Limb (tissue), 2 donors: Measurements from ENCODE around the gene RAI2.
A peak's percentile ranks its signal among the peaks of the same experiment; 100 is the strongest.

Experiments
- DNase-seq, 2 donors: peaks; one replicate each; pipeline ENCODE4 v3.0.0-alpha.2; 2016; ENCODE audit errors: extremely low spot score in 2 of 2

Gene RAI2

GRCh38 chrX:17860811-17861488 lies at the start of gene RAI2:
RAI2 (minus strand) TSS chrX:17861298; CDS start chrX:17802010, 59,288 bp downstream.
- peak in 1 of 2 donors; percentile 68 for DNase-seq

- DNase-seq = no peak
Measured at GRCh38 chrX:17888421-17888820, 27.3 kb upstream of the RAI2 start.

GRCh38 chrX:17882680-17883079 lies 21.6 kb upstream of the RAI2 start:
- no peak for DNase-seq

GRCh38 chrX:17878028-17878670 lies 17.1 kb upstream of the RAI2 start:
- DNase-seq = no peak

- no peak for DNase-seq
Measured at GRCh38 chrX:17876135-17876534, 15.0 kb upstream of the RAI2 start.

- no peak for DNase-seq
Measured at GRCh38 chrX:17869580-17869979, 8.5 kb upstream of the RAI2 start.

GRCh38 chrX:17861489-17862011 lies 452 bp upstream of the RAI2 start:
- no peak for DNase-seq

- peak in 1 of 2 donors; percentile 41 for DNase-seq
Measured at GRCh38 chrX:17860179-17860780, 818 bp downstream of the RAI2 start.

- peak in 1 of 2 donors; percentile 30 for DNase-seq
Measured at GRCh38 chrX:17859609-17860178, 1.4 kb downstream of the RAI2 start.

- DNase-seq = no peak
Measured at GRCh38 chrX:17854531-17854930, 6.6 kb downstream of the RAI2 start.

GRCh38 chrX:17854069-17854468 lies 7.0 kb downstream of the RAI2 start:
- no peak for DNase-seq

GRCh38 chrX:17851874-17852273 lies 9.2 kb downstream of the RAI2 start:
- DNase-seq = no peak

GRCh38 chrX:17848545-17849265 lies 12.4 kb downstream of the RAI2 start:
- no peak for DNase-seq

- DNase-seq = no peak
Measured at GRCh38 chrX:17846045-17846444, 15.1 kb downstream of the RAI2 start.

- DNase-seq = no peak
Measured at GRCh38 chrX:17844236-17844635, 16.9 kb downstream of the RAI2 start.

- no peak for DNase-seq
Measured at GRCh38 chrX:17842769-17843525, 18.2 kb downstream of the RAI2 start.

- DNase-seq = no peak
Measured at GRCh38 chrX:17839269-17839668, 21.8 kb downstream of the RAI2 start.

GRCh38 chrX:17836830-17837229 lies 24.3 kb downstream of the RAI2 start:
- DNase-seq = no peak

- DNase-seq = no peak
Measured at GRCh38 chrX:17833954-17834353, 27.1 kb downstream of the RAI2 start.

GRCh38 chrX:17831255-17831654 lies 29.8 kb downstream of the RAI2 start:
- DNase-seq = no peak

GRCh38 chrX:17830211-17830610 lies 30.9 kb downstream of the RAI2 start:
- DNase-seq = no peak
